ENCODE measurements around the gene MEGF6. TPM values are rescaled to one million over a fixed set of nuclear protein-coding genes. Genes with fewer than 3 reads are reported as not detected.
"Not testable (repeated sequence)": the region's sequence is repeated elsewhere in the genome, so short reads cannot be mapped to it uniquely, and the experiment has no call there.

MEGF6 gene
- total RNA-seq, 1 experiment from 2014 or later = 14.3 TPM

DNA sequence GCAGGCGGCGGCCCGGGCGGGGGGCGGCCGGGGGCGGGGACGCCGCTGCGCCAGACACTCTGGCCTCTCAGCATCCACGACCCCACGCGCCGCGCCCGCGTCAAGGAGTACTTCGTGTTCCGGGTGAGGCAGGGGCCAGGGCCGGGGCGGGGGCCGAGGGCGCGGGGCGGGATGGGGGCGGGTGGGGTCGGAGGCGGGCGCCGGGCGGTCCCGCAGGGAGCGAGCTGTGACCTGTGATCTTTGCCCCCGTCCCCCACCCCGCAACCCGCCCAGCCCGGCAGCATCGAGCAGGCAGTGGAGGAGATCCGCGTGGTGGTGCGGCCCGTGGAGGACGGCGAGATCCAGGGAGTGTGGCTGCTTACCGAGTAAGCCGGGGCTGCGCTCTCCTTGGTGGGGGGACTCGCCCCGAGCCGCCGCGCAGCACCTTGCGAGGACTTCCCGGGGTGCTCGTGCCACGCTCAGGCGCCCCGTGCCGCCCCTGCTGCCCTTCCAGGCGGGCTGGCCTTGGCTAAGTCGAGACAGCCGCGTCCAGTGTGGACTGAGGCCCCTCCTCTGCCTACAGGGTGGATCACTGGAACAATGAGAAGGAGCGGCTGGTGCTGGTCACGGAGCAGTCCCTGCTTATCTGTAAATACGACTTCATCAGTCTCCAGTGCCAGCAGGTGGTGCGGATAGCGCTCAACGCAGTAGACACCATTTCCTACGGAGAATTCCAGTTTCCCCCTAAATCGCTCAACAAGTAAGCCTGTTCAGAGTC is 14.0 kb upstream of the MEGF6 start:
- Mint-ChIP-seq H3K9me3 (ENCODE audit: unreplicated experiment) (no peaks in the 10 kb centered on the region), H3K27me3 (ENCODE audit: insufficient read depth, unreplicated experiment) (no peaks in the 10 kb centered on the region), H3K27ac (ENCODE audit: low read depth, unreplicated experiment) (peak overlapping the region; percentile 87), H3K4me1 (ENCODE audit: insufficient read depth, unreplicated experiment) (peaks cover 32% of the 10 kb centered on the region), H3K36me3 (ENCODE audit: insufficient read depth, unreplicated experiment) (peaks cover 37% of the 10 kb centered on the region), H3K4me3 (ENCODE audit: unreplicated experiment) (peak overlapping the region; percentile 98)
- intact Hi-C loops (cut with micrococcal nuclease) = no loop called here
- BruUV-seq (replicated peaks) = no TSS peak
- ChIA-PET POLR2A (interaction anchor here (0.7 to 1.0 kb wide), 3 partner anchors 10 to 172 kb away, joined by 3 to 5 read pairs (median 3); no protein-coding TSS in a partner anchor), CTCF (interaction anchor here (1.4 to 1.6 kb wide), 2 partner anchors 99 to 172 kb away, joined by 5 read pairs; no protein-coding TSS in a partner anchor)
- no peak for DNase-seq (ENCODE audit: unreplicated experiment)
- TF ChIP-seq, protein P1, sequence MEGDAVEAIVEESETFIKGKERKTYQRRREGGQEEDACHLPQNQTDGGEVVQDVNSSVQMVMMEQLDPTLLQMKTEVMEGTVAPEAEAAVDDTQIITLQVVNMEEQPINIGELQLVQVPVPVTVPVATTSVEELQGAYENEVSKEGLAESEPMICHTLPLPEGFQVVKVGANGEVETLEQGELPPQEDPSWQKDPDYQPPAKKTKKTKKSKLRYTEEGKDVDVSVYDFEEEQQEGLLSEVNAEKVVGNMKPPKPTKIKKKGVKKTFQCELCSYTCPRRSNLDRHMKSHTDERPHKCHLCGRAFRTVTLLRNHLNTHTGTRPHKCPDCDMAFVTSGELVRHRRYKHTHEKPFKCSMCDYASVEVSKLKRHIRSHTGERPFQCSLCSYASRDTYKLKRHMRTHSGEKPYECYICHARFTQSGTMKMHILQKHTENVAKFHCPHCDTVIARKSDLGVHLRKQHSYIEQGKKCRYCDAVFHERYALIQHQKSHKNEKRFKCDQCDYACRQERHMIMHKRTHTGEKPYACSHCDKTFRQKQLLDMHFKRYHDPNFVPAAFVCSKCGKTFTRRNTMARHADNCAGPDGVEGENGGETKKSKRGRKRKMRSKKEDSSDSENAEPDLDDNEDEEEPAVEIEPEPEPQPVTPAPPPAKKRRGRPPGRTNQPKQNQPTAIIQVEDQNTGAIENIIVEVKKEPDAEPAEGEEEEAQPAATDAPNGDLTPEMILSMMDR (IDR thresholded peaks at IDR 0.05; ENCODE audit: unreplicated experiment) = no peak

DNA sequence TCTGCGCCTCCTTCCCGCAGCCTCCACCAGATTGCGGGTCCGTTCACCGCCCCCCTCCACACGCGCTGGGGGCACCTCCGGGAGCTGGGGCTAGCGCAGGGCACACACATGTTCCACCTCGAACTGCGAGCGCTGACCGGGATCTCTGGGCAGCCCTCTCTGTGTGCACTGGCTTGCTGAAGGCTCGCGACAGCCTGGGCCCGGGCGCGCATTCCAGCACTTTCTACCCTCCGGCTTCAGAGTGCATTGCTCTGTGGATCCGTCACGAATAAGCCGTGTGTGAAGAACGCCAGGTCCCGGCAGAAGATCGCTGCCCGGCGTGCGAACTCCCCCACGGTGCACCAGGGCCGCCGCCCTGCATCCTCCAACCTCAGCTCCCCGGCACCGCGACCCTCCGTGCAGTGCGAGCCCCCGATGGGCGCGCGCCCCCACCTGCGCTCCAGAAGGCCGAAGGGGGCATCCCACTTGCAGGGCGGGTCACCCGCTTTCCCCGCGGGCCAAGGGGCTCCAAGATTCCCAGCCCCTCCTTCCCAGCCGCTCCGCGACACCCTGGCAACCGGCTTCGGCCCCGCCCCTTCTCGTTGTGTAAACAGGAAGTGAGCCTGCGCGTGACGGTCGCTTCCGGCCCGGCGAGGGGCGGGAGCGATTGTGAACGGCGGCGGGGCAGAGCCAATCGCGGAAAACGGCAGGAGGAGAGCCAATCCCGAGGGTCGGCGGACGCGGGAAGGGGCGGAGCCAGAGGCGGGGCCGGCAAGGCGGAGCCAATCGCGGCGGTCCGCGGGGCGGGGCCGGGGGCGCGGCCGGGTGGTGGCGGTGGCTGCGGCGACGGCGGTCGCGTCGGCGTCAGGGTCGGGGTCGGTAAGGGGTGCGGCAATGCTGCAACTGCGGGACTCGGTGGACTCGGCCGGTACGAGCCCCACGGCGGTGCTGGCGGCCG is 13.2 kb upstream of the MEGF6 start, which contains the start of gene TPRG1L:
Gene TPRG1L, plus strand, starts transcription at position 816 of the 937 bp plus-strand sequence. Its CDS starts 58 bp downstream, at position 874.
- no TSS peak for BruUV-seq (replicated peaks)
- H3K36me3 Mint-ChIP-seq (ENCODE audit: insufficient read depth, unreplicated experiment) = peaks cover 29% of the 10 kb centered on the region
- peak; percentile 96 for DNase-seq (ENCODE audit: unreplicated experiment)
- POLR2A ChIA-PET = interaction anchor here (0.6 to 2.3 kb wide), 12 partner anchors 14 to 183 kb away, joined by 3 to 10 read pairs (median 4); partner anchors contain the start of gene WRAP73
- peaks cover 33% of the 10 kb centered on the region for H3K4me1 Mint-ChIP-seq (ENCODE audit: insufficient read depth, unreplicated experiment)
- no peaks in the 10 kb centered on the region for H3K27me3 Mint-ChIP-seq (ENCODE audit: insufficient read depth, unreplicated experiment)
- TF ChIP-seq, protein P1 (IDR thresholded peaks at IDR 0.05; ENCODE audit: unreplicated experiment) = no peak
- no peaks in the 10 kb centered on the region for H3K9me3 Mint-ChIP-seq (ENCODE audit: unreplicated experiment)
- intact Hi-C loops (cut with micrococcal nuclease) = loop anchor here (5.0 kb wide), 1 partner anchor 173 kb away; the partner anchor contains the start of gene LRRC47
- CTCF ChIA-PET = interaction anchor here (0.7 to 6.7 kb wide), 8 partner anchors 59 to 138 kb away, joined by 3 to 84 read pairs (median 4); no protein-coding TSS in a partner anchor
- H3K27ac Mint-ChIP-seq (ENCODE audit: low read depth, unreplicated experiment) = peak within 1 kb of the TSS; percentile 87
- peak within 1 kb of the TSS; percentile 98 for H3K4me3 Mint-ChIP-seq (ENCODE audit: unreplicated experiment)

DNA sequence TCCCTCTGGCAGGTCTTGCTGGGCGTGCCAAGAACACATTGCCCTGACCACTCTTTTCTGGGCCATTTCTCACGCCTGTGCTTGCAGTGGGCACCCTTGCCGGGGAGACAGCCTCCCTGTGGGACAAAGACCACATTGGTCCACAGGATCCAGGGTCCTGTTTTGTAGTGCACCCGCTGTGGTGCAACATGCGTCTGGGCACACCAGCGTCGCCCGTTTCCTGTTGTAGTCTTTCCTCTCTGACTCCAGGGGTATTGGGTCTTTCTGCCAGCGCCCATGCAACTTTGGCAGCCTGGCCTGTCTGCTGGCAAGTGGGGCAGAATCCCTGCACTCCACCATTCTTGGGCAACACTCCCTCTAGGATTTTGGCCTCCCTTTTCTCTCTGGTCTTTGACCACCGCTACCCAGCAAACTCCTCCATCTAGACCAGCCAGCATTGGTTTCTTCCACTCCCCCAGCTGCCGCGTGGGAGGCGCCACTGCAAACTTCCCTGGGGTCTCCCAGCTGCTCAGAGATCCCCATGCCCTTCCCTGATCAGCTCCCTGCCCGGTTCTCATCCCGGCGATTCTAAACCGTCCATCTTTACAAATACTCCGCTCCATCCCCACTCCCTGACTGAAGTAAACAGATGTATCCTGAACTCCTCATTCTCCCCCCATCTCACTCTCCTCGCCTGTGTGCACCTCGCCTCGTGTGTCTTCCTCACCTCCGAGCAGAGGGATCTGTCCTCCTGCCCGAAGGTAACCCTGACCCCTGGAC is 12.3 kb upstream of the MEGF6 start:
- BruUV-seq (replicated peaks) = no TSS peak
- Mint-ChIP-seq H3K4me1 (ENCODE audit: insufficient read depth, unreplicated experiment) (peaks cover 33% of the 10 kb centered on the region), H3K36me3 (ENCODE audit: insufficient read depth, unreplicated experiment) (peaks cover 23% of the 10 kb centered on the region), H3K27me3 (ENCODE audit: insufficient read depth, unreplicated experiment) (no peaks in the 10 kb centered on the region), H3K9me3 (ENCODE audit: unreplicated experiment) (no peaks in the 10 kb centered on the region), H3K27ac (ENCODE audit: low read depth, unreplicated experiment) (peak overlapping the region; percentile 87), H3K4me3 (ENCODE audit: unreplicated experiment) (peak overlapping the region; percentile 98)
- DNase-seq (ENCODE audit: unreplicated experiment) = no peak
- CTCF ChIA-PET = interaction anchor here (0.5 to 6.7 kb wide), 15 partner anchors 9 to 336 kb away, joined by 3 to 84 read pairs (median 4); no protein-coding TSS in a partner anchor
- intact Hi-C loops (cut with micrococcal nuclease) = loop anchor here (5.0 kb wide), 1 partner anchor 174 kb away; the partner anchor contains the start of gene LRRC47
- TF ChIP-seq, protein P1 (IDR thresholded peaks at IDR 0.05; ENCODE audit: unreplicated experiment) = no peak
- POLR2A ChIA-PET = interaction anchor here (0.6 to 2.3 kb wide), 16 partner anchors 9 to 182 kb away, joined by 3 to 10 read pairs (median 4); partner anchors contain the start of gene WRAP73

DNA sequence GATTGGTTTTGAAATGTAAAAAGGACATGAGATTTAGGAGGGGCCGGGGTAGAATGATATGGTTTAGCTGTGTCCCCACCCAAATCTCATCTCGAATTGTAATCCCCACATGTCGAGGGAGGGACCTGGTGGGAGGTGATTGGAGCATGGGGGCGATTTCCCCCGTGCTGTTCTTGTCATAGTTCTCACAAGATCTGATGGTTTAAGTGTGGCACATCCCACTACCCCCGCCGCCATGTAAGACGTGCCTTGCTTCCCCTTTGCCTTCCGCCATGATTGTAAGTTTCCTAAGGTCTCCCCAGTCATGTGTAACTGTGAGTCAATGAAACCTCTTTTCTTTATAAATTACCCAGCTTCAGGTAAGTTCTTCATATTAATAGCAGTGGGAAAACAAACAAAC is 10.8 kb upstream of the MEGF6 start:
- Mint-ChIP-seq H3K36me3 (ENCODE audit: insufficient read depth, unreplicated experiment) (peaks cover 12% of the 10 kb centered on the region), H3K4me1 (ENCODE audit: insufficient read depth, unreplicated experiment) (peaks cover 33% of the 10 kb centered on the region)
- not testable (repeated sequence) for H3K4me3 Mint-ChIP-seq (ENCODE audit: unreplicated experiment); H3K9me3 Mint-ChIP-seq (ENCODE audit: unreplicated experiment); DNase-seq (ENCODE audit: unreplicated experiment); BruUV-seq (replicated peaks); H3K27me3 Mint-ChIP-seq (ENCODE audit: insufficient read depth, unreplicated experiment); H3K27ac Mint-ChIP-seq (ENCODE audit: low read depth, unreplicated experiment)
- intact Hi-C loops (cut with micrococcal nuclease) = loop anchor here (5.0 kb wide), 1 partner anchor 175 kb away; the partner anchor contains the start of gene LRRC47
- POLR2A ChIA-PET = interaction anchor here (0.6 to 1.8 kb wide), 5 partner anchors 58 to 169 kb away, joined by 3 to 8 read pairs (median 4); no protein-coding TSS in a partner anchor
- CTCF ChIA-PET = interaction anchor here (0.6 to 6.7 kb wide), 18 partner anchors 11 to 1037 kb away, joined by 3 to 84 read pairs (median 6); no protein-coding TSS in a partner anchor

All from MCF 10A (cell line).